HepG2 (cell line): ENCODE measurements around the gene IGLL1. TPM values are rescaled to one million over a fixed set of nuclear protein-coding genes. Genes with fewer than 3 reads are reported as not detected.

ENCODE experiments used
- ATF7-NPFF ChIP-seq: sonication (generic); formaldehyde crosslinking; IDR thresholded peaks from 2 replicates; pipeline ENCODE4 v1.8.1; 2023; ENCODE audit warnings: mild to moderate bottlenecking, low read depth, missing genetic modification reagents, moderate library complexity
- GATA4 ChIP-seq: sonication (generic); IDR thresholded peaks from 2 replicates; pipeline ENCODE4 v1.6.1; 2016; ENCODE audit warnings: antibody characterized with exemption, low read depth, borderline replicate concordance
- IKZF5 ChIP-seq: IDR thresholded peaks from 2 replicates; pipeline ENCODE4 v1.6.1; 2018; ENCODE audit warnings: missing genetic modification reagents, mild to moderate bottlenecking, missing compliant biosample characterization
- KDM4B ChIP-seq: sonication (generic); formaldehyde crosslinking; IDR thresholded peaks from 2 replicates; pipeline ENCODE4 v1.4.0; 2020; ENCODE audit warnings: missing genetic modification reagents
- NR2F2 ChIP-seq: IDR thresholded peaks from 2 replicates; pipeline ENCODE4 v1.6.1; 2012; ENCODE audit warnings: low read depth, inconsistent platforms, borderline replicate concordance
- ZNF318 ChIP-seq: sonication (generic); formaldehyde crosslinking; IDR thresholded peaks from 2 replicates; pipeline ENCODE4 v1.4.0; 2020; ENCODE audit warnings: mild to moderate bottlenecking, missing genetic modification reagents
- ZNF451 ChIP-seq: sonication (generic); formaldehyde crosslinking; IDR thresholded peaks from 2 replicates; pipeline ENCODE4 v1.5.0; 2020; ENCODE audit warnings: mild to moderate bottlenecking, missing genetic modification reagents
- ZNF513 ChIP-seq: sonication (generic); formaldehyde crosslinking; conservative IDR thresholded peaks from 2 replicates; pipeline ENCODE4 v1.5.0; 2020; ENCODE audit warnings: missing genetic modification reagents
- ZNF549 ChIP-seq: sonication (generic); formaldehyde crosslinking; IDR thresholded peaks from 2 replicates; pipeline ENCODE4 v1.5.0; 2020; ENCODE audit warnings: missing genetic modification reagents
- polyA plus RNA-seq, 8 experiments: library from polyadenylated mRNA; depleted of rRNA in 3 of 8; stranded (reverse) in 7 of 8; unstranded in 1 of 8; fragments of >200 nt; fragmentation: Illumina TruSeq in 4 of 8; extraction: Trizol in 4 of 8; gene quantifications; 2 replicates each; pipeline versions ENCODE4 v1.2.1 to v1.2.3, GENCODE V29; 2011 to 2016; ENCODE audit warnings: low read depth in 4 of 8, missing spikeins in 1 of 8, mixed read lengths in 1 of 8; ENCODE audit not compliant: insufficient read depth in 1 of 8
- total RNA-seq, 5 experiments: library from RNA; depleted of rRNA; stranded (reverse); fragments of >200 nt; fragmentation: Illumina TruSeq; extraction: Trizol; gene quantifications; 2 replicates each; pipeline ENCODE4 v1.2.3, GENCODE V29; 2016; ENCODE audit warnings: low read depth in 1 of 5
- TF ChIP-seq, protein P1 (sequence below): sonication (generic); formaldehyde crosslinking; IDR thresholded peaks from 2 replicates; pipeline ENCODE4 v1.8.1; 2023; ENCODE audit warnings: missing genetic modification reagents, mild to moderate bottlenecking, borderline replicate concordance
- TF ChIP-seq, protein P2 (sequence below): sonication (generic); formaldehyde crosslinking; IDR thresholded peaks from 2 replicates; pipeline ENCODE4 v1.5.1; 2020; ENCODE audit warnings: mild to moderate bottlenecking, missing genetic modification reagents
- TF ChIP-seq, protein P3 (sequence below): sonication (generic); formaldehyde crosslinking; IDR thresholded peaks from 2 replicates; pipeline ENCODE4 v1.5.0; 2020; ENCODE audit warnings: missing genetic modification reagents, mild to moderate bottlenecking, borderline replicate concordance

Gene IGLL1
- total and polyA plus RNA-seq, 2 of the 13 experiments (the other 11 are each of a cell fraction or from before 2014, with no cell fraction given), result not detected

GRCh38 chr22:23565915-23566704 lies 14.0 kb downstream of the IGLL1 start (continued):
- TF ChIP-seq KDM4B (CRISPR knock-in tag) (no peak), ZNF549 (CRISPR knock-in tag) (no peak), ZNF318 (CRISPR knock-in tag) (no peak), IKZF5 (0 out of 2 replicates have a peak, but pooled peaks have one; percentile 19), ATF7-NPFF (CRISPR knock-in tag) (no peak), ZNF451 (no peak), ZNF513 (CRISPR knock-in tag) (no peak), GATA4 (no peak), NR2F2 (no peak)
- TF ChIP-seq, protein P1, sequence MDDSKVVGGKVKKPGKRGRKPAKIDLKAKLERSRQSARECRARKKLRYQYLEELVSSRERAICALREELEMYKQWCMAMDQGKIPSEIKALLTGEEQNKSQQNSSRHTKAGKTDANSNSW, result no peak
- TF ChIP-seq, protein P2, sequence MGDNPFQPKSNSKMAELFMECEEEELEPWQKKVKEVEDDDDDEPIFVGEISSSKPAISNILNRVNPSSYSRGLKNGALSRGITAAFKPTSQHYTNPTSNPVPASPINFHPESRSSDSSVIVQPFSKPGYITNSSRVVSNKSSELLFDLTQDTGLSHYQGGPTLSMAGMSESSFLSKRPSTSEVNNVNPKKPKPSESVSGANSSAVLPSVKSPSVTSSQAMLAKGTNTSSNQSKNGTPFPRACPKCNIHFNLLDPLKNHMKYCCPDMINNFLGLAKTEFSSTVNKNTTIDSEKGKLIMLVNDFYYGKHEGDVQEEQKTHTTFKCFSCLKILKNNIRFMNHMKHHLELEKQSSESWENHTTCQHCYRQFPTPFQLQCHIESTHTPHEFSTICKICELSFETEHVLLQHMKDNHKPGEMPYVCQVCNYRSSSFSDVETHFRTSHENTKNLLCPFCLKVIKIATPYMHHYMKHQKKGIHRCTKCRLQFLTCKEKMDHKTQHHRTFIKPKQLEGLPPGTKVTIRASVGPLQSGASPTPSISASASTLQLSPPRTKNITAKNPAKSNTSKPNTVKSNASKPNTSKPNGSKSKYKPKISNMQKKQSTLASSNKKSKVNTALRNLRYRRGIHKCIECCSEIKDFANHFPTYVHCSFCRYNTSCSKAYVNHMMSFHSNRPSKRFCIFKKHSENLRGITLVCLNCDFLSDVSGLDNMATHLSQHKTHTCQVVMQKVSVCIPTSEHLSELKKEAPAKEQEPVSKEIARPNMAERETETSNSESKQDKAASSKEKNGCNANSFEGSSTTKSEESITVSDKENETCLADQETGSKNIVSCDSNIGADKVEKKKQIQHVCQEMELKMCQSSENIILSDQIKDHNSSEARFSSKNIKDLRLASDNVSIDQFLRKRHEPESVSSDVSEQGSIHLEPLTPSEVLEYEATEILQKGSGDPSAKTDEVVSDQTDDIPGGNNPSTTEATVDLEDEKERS (CRISPR knock-in tag), result 0 out of 2 replicates have a peak, but pooled peaks have one; percentile 15
- TF ChIP-seq, protein P3, sequence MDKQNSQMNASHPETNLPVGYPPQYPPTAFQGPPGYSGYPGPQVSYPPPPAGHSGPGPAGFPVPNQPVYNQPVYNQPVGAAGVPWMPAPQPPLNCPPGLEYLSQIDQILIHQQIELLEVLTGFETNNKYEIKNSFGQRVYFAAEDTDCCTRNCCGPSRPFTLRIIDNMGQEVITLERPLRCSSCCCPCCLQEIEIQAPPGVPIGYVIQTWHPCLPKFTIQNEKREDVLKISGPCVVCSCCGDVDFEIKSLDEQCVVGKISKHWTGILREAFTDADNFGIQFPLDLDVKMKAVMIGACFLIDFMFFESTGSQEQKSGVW (CRISPR knock-in tag), result no peak
